ENCODE measurements around the gene VTI1A.
"Not testable (repeated sequence)": the region's sequence is repeated elsewhere in the genome, so short reads cannot be mapped to it uniquely, and the experiment has no call there.

VTI1A gene

DNA sequence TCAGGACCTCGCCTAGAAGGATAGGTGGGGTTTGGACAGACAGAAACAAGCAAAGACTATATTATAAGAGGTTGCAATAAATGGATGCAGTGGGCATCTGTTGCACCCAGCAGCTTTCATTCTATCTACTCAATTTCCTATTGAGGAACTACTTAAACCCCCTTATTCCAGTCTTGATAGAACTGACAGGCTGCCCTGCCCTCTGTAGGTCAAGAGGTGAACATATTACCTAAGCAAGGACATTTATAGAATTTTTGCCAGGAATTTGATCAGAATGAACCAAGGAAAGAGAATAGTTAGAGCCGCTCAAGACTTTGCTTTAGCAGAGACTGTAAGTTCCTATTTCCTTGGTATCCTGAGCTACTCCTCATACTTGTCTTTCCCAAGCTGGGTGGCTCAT, 9.5 kb downstream of the VTI1A start:
- DNase-seq, result no peak

- no peak for DNase-seq
Observed at GRCh38 chr10:112460366-112460765, 13.4 kb downstream of the VTI1A start.

DNA sequence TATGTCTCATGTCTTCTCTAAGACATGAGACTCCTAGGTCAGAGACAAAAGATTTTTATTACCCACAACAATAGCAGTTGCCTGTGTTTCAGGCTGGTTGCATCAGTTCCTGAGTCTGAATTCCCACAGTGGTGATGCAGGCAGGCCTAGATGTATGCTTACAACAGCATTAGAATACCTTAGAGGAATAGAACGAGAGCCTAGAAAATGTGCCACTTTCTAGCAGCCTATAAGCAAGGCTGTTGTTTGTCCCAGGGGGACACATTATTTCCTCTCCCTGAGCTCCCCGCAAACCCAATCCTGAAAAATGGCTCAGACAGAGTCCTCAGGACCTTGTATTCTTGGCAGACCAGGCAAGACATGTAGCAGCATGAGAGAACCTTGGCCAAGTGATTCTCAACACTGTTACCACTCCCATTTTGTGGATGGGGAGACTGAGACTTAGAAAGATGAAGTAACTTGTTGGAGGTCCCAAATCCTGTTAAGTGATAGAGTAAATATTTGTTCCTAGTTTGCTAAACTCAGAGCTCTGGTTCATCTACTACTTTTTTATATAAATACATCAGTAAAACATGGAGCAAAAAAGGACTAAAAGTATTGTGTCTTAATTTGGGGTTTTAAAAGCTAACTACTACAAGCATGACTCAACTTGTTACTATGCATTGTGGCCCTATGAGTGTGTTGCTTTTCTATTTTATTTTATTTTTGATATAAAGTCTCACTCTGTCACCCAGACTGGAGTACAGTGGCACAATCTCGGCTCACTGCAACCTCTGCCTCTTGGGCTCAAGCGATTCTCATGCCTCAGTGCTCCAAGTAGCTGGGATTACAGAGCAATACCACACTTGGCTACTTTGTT, 14.2 kb downstream of the VTI1A start:
- DNase-seq, result no peak

GRCh38 chr10:112464074-112464473, 17.1 kb downstream of the VTI1A start:
- not testable (repeated sequence) for DNase-seq

- DNase-seq, result no peak
Observed at GRCh38 chr10:112465299-112465883, 18.4 kb downstream of the VTI1A start.

GRCh38 chr10:112466802-112467201, 19.8 kb downstream of the VTI1A start:
- DNase-seq, result no peak

DNA sequence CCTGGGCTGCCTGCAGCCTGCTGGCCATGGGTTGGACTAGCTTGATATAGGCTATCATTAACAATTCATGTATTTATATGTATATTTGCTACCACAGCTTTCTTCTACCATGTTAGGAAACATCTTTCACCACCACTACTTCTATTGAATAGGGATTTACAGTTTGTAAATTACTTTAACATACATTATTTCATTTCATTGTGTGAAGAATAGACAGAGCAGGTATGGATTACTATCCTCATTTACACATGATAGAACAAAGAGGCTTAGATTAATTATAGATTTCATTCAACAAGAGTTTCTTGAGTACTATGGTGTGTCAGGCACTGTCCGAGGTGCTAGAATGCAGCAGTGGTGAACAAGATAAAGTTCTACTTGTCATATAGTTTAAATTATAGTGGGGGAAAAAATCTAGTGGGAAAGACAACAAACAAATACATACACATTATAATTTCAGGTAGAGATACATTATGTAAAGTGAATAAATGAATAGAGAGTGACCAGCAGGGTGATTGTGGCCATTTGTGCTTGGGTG, 20.6 kb downstream of the VTI1A start:
- DNase-seq, result no peak

GRCh38 chr10:112471878-112472487, 25.0 kb downstream of the VTI1A start:
- no peak for DNase-seq

DNA sequence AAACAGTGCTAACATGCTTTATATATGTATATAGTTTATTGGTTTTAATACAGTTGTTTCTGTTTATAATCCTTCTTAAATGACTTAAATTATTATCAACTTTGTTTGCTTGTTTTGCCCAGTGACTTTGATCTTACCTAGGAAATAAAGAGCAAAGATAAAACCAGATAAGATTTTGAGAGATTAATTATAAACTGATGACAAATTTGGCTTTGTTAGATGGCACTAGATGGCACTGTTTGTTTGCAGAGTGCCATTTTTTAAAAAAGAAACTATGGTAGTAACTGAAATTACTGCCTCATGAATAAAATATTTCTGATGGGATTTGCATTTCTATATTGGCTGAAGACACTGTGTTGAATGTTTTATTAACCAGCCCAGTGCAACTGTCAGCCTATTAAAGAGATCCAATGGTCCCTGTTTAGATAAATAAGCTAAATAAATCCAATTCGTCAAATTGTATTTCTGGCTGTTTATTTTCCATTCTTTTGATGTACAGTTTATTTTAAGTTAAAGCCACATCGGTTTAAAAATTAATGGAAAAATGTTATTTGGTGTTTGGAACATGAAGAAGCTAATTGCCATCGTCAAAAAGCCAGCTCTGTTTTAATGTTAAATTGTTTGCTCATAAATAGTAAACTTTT, 28.7 kb downstream of the VTI1A start:
- no peak for DNase-seq

GRCh38 chr10:112481602-112482001, 34.6 kb downstream of the VTI1A start:
- DNase-seq, result no peak

DNA sequence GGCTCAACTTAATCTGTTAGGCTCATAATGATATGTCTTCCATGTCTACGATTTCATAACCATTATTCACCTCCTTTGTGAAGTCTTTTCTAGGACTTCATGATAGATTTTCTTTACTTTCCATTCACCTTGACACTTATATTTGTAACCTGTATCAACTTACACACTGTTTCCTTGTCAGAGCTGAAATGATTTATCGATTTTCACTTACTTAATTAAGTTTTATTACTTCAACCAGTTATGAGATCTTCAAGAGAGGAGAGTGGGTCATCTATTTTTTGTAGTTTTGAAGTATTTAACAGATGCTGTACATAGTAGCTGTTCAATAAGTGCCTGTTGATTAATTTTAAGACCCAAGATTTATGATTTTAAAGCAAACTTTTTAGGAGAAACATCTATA, 37.4 kb downstream of the VTI1A start:
- no peak for DNase-seq

- no peak for DNase-seq
Observed at GRCh38 chr10:112487964-112488363, 40.9 kb downstream of the VTI1A start.

GRCh38 chr10:112490545-112490944, 43.5 kb downstream of the VTI1A start:
- no peak for DNase-seq

- DNase-seq, result no peak
Observed at GRCh38 chr10:112491144-112491543, 44.1 kb downstream of the VTI1A start.

GRCh38 chr10:112492736-112493135, 45.7 kb downstream of the VTI1A start:
- no peak for DNase-seq

DNA sequence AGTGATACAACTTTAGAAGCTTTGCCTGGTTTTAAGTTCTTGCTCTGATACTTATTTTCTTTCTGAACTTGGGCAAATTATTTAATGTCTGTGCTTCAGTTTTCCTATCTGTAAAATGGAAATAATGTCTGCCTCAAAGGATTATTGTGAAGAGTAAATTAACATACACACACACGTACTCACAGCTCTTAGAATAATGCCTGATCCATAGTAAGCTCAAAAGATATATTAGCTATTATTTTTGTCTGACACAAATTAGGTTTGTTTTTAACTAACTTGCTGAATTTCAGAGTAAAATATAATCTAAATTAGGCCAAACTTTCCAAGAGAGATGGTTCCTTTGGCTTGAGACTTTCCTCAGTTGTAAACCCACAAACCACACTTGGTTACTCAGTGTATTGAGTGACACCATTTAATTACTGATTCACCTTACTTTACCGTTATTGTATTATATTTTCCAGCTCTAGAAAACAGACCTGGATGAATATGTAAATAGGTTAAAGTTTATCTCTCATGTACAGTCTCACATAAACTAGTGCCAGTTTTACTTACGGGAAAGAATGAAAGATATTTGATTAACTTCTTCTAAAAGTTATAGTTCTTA, 50.4 kb downstream of the VTI1A start:
- no peak for DNase-seq

GRCh38 chr10:112498806-112499205, 51.8 kb downstream of the VTI1A start:
- DNase-seq, result no peak

DNA sequence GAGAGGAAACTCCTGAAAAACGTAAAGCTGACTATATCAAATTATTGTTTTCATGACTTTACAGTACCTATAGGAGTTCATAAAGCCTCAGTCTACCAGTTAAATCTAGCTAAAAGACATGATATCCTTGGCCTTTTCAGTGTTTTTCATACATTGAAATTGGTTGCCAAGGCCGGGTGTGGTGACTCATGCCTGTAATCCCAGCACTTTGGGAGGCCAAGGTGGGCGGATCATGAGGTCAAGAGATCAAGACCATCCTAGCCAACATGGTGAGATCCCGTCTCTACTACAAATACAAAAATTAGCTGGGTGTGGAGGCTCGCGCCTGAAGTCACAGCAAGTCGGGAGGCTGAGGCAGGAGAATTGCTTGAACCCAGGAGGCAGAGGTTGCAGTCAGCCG, 53.0 kb downstream of the VTI1A start:
- not testable (repeated sequence) for DNase-seq

- DNase-seq, result no peak
Observed at GRCh38 chr10:112502536-112502935, 55.5 kb downstream of the VTI1A start.

DNA sequence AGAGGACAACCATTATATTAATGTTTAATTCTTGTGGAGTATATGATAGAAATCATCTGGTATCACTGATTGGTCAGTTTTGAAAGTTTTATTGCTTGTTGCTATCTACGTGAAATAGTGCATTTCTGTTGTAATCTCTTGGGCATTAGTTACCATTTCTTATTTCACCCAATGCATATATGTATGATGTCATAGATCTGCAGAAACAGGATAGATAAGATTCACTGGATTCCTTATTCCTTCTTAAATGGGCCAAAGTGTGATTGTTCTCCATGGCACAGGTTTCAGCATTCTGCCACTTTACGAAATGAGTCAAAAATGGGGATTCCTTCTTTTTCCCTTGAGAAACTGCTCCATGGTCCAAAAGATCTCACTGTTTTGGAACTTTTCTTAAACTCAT, 56.6 kb downstream of the VTI1A start:
- no peak for DNase-seq

- no peak for DNase-seq
Observed at GRCh38 chr10:112507046-112507445, 60.0 kb downstream of the VTI1A start.

GRCh38 chr10:112507988-112508387, 61.0 kb downstream of the VTI1A start:
- DNase-seq, result no peak

All from NCI-H187 treated with DMSO at 0.1 percent for 48 hours (cell line).